HG03378 (cell line): Measurements from ENCODE around the gene GMDS.
"Not testable (repeated sequence)": the region's sequence is repeated elsewhere in the genome, so short reads cannot be mapped to it uniquely, and the experiment has no call there.

ENCODE experiments used
- ATAC-seq: cut with Tn5 transposase; IDR thresholded peaks from one replicate; pipeline ENCODE4 v1.9.1; 2021; ENCODE audit warnings: mild to moderate bottlenecking, moderate library complexity; ENCODE audit not compliant: unreplicated experiment

Gene GMDS

DNA sequence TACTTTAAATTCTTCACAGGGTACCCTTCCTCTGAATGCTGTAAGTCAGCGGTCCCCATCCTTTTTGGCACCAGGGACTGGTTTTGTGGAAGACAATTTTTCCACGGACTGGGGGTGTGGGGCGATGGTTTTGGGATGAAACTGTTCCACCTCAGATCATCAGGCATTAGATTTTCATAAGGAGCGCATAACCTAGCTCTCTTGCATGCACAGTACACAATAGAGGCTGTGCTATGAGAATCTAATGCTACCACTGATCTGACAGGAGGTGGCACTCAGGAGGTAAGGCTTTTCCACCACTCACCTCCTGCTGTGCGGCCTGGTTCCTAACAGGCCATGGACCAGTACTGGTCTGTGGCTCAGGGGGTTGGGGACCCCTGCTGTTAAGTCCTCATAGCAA, 399.9 kb downstream of the GMDS start:
- not testable (repeated sequence) for ATAC-seq

DNA sequence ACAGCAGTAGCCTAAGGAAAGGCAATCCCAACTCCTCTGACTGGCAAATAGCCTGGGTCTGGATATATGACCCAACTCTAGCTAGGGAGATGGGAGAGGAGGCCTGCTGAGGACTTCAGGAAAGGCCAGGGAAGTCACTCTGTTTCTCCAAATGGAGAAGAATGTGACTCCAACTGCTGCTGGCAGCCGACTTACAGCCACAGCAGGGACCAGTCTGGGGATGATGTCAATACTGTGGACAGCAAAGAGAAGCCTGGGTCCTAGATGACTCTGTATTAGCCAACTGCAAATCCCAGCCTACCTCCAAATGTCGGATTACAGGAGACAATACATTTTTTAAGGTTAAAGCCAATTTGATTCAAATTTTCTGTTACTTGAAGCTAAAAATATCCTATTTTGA, 403.1 kb downstream of the GMDS start:
- no peak for ATAC-seq

DNA sequence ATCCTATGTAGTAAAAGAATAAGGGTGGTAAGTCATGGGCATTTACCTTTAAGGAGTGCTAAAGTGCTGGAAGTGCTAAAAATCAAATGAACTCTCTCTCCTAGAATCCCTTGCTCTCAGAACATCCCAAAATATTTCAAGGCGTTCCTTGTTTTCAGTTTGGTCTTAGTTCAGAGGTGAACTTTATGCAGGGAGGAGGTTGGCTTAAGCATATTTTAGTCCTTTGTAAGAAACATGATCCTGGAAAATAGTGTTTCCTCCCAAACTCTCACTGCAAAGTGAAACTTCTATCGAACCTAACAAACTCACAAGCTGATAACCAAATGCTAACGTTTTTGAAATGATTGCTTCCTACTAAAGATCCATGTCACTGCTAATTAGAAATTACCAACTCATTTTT, 404.3 kb downstream of the GMDS start:
- no peak for ATAC-seq

DNA sequence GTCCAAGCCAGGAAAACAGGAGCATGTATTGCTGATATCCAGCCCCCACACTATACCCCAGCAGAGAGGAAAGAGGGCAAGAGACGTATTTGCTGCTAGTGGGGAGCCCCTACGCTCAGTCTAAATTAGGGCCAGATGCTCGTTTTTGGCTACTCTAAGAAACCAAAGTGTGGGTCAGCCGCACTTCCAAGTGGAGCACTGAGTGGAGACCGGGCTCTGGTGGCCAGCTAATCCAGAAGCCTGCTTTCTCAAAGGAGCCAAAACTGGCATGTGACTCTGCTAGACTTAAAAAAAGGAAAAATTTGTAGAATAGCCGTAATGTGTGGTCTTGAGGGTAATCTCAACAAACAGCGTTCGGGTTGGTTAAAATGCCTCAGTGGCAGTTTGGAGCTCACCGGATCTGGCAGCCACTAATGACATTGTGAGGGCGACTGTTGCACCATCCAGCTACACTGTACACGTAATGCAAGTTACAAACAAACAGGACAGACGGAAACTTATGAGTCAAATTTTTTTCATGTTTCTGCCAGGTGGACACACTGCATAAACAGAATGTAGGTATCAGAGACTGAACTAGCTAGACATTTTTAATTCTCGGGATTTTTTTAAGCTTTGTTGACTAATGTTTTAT, 404.8 kb downstream of the GMDS start:
- ATAC-seq, result no peak

DNA sequence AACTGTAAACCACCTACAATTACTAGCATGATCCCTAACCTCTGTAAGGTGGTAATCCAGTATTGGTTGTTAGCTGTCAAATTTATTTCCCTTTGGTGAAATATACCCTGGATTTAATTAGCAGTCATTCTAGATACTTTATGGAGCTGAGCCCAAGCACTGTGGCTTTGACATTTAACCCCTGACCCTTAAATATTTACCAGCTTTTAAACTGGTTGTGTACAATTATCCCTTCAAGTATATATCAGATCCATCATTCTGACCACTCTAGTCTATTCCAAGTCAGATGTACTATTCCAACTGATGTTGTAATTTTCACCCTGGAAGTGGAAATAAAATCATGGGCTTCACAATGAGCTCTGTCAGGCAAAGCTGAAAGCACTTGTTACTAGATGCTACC, 406.0 kb downstream of the GMDS start:
- no peak for ATAC-seq

DNA sequence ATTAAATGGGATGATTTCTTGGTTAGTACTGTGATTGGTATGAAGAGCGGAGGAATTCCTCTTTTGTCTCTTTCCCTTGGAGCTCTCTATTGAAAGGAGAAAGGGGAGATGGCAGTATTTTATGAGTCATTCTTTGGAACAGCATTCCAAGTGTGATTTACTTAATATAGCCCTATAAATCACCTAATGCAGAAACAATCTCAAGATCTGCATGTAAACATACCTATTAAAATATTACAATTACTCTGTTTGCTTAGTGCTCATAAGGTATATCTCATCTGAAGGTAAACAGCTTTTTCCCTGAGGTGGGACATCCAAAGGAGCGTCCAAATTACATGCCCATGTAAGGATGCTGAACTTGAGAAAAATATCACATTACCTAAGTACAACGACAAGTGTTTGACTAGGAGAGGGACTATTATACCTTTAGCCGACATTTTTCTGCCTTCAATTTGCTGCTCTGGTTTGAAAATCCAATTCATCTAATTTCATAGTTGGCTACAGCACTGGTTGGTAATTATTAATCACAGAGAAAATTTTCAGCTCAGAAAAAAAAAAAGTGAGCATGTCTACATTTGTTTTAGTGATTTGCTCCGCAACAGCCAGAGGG, 406.7 kb downstream of the GMDS start:
- ATAC-seq, result no peak

DNA sequence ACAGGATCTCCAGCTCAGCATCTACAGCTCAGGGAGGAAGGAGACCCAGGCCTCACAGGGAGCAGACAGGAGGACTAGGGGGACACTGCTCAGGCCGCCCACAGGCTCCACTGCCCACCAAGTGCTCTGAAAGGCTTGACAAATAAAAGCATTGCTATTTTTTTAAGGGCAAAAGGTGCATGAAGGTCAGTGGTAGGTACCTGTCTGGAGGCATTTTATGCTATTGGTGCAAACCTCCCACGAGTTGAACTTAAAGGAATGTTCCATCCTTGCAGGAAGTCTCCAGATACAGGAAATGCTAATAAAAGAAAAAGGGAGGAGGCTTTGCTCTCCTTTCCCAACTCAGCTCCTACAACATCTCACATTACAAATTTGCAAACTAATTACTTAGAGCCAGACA, 407.6 kb downstream of the GMDS start:
- no peak for ATAC-seq

DNA sequence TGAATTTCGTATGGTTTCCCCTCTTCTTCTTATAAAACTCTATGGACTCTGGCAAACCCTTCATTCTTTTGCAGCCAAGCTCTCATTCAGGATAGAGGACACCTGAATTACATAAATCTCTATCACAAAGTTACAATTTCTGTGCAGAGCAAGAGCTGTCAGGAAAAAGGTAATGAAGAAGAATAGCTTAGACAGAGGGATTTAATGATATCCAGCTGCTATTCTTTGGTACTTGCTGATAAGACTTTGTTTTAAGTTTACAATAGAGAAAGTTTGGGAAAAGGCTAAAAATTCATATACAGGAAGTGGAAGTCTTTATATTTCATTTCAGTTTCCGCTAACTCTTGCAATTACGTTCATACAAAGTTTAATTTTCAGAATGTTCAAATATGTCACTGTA, 408.7 kb downstream of the GMDS start:
- no peak for ATAC-seq

DNA sequence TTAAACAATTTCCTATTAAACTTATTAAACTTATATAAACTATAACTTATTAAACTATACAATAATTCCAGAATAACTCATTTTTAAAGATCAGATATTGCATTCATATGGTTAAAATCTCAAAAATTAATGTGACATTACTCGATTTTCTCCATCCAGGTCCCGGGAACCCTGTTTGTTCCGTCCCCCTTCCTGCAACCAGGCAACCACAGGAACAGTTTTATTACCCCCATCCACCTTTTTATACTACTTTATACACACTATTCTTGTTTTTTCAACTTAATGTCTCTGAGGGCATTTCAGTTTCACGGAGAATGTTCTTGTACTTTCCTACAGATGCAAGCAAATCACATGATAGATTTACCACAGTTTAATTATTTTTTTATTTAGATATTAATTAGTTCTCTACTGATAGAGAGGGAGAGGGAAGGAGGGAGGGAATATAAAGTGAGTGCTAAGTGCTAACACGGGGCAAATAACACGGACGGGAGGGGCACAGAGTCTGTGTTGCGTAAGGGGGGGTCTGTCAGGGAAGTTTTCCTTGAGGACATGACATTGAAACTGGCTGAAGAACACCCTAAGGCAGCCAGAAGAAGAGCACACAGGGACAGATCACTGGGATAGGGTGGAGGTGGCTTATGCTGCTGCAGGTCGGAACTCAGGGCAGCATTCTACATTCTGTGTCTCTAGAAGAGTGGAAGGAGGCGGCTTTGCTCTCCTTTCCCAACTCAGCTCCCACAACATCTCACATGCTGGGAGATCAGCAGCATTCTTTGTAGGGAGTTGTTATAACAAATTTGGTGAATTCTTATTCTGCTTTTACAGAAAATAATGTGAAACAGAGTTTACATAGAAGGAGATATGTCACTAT, 410.5 kb downstream of the GMDS start:
- ATAC-seq, result no peak

DNA sequence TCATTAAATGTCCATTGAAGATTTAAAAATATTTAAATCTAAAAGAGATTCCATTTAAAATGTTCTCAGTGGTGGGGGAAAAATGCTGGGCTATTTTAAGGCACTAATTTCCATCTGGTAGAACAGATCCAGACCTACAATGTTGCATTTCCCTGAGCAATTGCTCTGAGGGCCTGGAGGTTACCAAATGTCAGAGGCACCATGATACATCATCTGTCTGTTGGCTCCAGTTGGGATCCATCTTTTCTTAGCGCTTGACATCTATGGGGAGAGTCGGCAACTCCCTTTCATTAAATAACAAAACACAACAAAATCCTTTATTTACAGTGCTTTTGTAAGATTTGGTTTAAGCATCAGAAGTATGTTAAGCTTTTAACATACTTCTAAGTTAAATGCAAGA, 411.2 kb downstream of the GMDS start:
- no peak for ATAC-seq

DNA sequence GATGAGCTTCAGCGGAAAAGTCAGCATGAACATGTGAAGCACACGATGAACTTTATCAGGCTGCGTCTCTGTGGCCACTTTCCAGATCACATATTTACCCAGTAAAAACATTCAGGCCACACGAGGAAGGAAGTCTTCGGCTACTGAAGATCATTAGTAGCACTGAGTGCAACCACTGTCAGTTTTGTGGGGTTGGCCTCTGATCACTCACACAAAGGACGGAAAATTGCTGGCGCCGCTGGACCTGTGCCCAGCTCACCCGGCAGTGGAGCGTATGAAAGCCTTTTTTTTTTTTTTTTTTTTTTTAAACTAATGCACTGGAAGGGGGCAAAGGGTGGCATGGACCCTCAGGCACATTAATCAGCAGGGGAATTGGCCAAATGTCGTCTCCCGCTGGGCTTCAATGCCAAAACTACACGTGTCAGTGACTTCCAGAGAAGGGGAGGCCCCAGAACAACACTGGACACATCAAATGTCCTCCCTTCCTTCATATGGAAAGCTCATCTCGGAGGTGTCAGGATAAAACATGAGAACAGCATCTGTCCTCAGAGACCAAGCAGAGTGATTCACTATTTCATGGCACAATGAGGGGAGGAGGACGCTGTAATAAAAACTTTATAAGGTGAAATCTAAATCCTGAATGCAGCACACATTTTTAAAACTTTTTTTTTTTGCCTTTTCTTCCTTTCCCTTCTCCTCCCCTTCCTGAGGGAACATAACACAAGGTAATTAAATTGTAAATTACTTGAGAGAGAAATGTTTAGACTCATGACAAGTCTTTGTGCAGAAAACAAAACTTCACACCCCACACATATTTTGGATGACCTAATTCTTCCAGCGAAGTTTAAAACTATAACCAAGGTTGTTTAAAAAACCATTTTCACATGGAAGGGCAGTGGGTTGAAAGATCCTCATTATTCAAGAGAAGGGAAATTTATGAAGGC, 412.3 kb downstream of the GMDS start:
- ATAC-seq, result no peak

DNA sequence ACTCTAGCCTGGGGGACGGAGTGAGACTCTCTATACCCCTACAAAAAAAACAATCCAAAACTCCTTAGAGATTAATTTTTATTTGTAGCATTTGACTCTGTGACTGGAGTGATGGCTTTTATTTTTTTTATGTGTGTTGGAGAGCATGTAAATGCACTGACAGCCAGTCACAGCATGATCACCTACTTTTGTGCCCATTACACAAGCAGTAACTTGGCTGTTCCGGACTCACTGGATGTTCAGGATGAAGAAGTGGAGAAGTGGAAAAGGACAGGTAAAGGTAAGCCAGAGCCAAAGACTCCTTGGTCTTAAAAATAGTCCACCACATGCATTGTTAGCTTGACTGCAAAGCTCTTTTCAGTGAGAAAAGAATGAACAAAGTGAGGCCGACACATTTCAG, 413.0 kb downstream of the GMDS start:
- ATAC-seq, result no peak

DNA sequence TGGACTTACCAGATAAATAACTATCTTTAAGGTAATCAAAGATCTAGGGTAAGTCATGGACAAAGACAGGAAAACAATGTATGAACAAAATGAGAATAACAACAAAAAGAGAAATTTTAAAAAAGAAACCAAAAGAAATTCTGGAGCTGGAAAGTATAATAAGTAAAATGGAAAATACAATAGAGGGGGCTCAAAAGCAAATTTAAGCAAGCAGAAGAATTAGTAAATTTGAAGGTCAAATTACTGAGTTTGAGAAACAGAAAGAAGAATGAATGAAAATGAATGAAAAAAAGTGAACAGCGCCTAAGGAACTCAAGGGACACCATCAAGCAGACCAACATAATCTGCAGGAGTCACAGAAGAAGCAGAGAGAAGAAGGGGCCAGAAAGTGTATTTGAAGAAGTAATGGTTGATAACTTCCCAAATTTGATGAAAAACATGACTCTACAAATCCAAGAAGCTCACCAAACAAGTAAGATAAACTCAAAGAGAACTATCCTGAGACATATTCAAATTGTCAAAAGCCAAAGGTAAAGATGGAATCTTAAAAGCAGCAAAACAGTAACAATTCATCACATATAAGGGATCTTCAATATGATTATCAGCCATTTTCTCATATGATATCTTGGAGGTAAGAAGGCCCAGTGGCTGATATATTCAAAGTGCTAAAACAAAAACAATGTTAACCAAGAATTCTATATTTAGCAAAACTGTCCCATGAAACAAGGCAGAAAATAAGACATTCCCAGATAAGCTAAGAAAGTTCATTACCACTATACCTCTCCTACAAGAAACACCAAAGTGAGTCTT, 417.2 kb downstream of the GMDS start:
- ATAC-seq, result no peak

DNA sequence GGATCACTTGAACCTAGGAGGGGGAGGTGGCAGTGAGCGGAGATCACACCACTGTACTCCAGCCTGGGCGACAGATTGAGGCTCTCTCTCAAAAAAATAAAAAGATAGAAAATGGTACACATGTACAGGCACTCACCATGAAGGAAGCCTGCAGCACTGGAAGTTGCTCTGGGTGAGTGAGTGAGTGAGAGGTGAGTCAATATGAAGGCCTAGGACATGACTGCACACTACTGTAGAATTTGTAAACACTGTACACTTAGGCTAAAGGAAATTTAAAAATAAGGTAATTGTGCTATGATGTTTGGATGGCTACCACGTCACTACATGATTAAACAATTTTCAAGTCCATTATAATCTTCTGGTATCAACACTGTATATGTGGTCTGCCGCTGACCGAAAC, 419.5 kb downstream of the GMDS start:
- ATAC-seq, result no peak

DNA sequence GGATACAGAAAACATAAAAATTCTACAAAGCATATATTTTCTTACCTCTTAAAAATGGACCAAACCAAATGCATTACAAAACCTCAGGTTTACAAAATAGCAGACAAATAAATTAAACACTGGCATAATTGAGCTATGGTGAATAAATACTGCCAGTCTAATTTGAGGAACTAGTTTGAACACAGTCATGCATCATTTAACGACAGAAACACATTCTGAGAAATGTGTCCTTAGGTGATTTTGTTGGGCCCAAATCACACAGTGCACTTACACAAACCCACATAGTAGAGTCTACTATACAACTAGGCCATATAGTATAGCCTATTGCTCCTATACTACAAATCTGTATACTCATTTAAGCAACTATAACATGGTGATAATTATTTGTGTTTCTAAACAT, 420.1 kb downstream of the GMDS start:
- ATAC-seq, result no peak

DNA sequence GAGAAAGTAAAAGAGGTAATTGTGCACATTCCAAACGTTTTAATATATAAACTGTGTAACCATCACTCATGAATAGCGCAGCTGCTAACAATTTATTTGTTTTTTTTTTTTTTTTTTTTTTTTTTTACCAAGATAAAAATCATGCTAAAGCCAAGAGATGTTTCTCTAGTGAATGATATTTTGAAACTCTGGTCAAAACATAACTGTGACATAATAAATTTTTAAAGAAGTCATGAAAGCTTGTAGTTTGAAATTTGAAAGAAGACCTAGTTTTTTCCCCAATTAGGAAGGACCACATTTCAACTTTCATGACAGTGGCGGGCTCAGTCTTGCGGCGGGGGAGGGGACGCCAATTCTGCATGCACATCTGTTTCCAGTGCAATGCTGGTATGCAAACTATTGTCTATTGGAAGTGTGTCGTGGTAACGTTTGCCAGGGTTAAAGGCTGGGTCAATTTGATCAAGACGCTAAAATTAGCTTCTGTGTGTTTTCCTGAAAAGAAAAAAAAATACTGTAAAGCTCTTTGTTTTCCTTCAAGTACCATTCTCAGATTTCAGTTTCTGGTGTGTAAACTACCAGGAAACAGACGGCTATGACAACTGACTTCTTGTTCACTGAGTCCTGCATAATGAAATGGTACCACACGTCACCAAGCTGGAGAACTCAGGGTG, 423.8 kb downstream of the GMDS start:
- no peak for ATAC-seq

DNA sequence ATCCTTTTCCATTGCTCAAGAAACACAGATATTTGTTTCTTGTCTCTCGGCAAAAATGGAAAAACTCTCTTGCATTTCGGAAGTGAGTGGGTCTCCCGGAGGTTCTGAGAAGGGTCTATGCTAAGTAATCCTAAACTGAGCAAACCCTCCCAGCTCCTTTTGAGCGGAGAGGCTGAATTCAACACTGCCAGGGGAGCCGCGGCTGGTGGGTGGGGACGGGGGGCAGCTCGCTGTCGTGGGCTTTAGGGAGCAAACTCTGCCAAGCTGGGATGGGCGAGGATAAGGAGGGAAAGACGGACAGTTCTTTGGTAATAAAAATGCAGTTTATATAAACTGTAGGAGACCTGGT, 424.3 kb downstream of the GMDS start:
- no peak for ATAC-seq

DNA sequence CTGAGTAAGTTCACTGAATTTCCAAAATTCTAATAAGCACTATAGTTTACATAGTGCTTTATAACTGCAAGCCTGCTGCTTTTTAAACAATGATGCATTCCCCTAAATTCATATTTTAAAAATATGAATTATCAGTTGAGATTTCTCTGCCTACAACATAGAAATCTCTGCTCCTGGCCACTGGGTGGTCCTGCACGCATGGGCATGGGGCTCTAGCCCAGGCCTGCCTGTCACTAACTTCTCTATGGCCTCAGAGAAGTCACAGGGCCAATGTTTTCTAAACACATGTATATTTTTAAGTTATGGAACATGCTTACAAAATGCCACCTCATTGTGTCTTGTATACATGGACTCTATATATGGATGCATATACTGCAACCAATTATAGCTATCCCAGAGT, 424.7 kb downstream of the GMDS start:
- ATAC-seq, result no peak

DNA sequence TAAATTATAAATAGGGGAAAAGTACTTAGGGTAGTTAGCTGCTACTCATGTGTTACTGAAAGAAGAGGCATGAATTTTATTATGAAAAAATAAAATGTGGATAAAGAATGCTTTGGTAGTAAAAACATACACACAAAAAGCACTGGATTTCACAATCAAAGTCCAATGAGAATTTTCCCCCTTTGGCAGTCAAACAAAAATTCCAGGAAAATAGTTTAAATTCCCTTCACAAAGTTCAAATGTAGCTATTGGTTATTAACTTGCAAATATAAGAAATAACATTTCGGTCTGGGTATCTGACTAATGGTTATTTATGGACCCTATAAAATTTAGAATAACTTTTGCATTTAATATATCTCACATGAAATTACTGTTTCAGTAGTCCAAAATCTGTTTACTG, 425.2 kb downstream of the GMDS start:
- no peak for ATAC-seq

DNA sequence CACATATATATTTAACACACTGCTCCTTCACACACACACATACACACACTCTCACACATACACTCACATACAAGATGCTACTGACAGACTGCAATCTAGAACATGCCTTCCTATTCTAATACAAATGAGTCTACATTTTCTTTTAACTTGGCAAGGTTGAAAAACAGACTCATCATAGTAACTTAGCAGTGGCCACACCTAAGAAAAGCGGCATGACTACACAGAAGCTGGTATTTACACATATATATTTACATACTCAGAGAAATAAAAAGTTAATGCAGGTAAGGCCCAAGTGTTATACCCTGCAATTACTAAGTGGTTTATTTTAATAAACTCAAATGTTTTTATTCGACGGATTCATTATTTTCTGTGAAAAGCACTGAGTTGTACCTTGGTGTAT, 426.4 kb downstream of the GMDS start:
- ATAC-seq, result no peak
